Right lobe of liver (tissue), 4 donors: Measurements from ENCODE around the gene DAPK2.

ENCODE experiments used
- CTCF ChIP-seq, 4 donors: fragments of 200-600 bp in 3 of 4; fragments of 450-650 bp in 1 of 4; IDR thresholded peaks; one replicate each; pipeline versions ENCODE4 v1.5.1 to v1.8.0; 2016 to 2022; ENCODE audit warnings: antibody characterized with exemption in 4 of 4, mild to moderate bottlenecking in 2 of 4
- POLR2A ChIP-seq: fragments of 450-650 bp; IDR thresholded peaks from one replicate; pipeline ENCODE4 v1.6.1; 2017; ENCODE audit warnings: antibody characterized with exemption, mild to moderate bottlenecking
- donor health status: DM: no; HTN: no; CAD: no.
- donor health status: DM: no; HTN: no; CAD: no.
- donor health status: DM: no; HTN: yes; CAD: no.

DNA sequence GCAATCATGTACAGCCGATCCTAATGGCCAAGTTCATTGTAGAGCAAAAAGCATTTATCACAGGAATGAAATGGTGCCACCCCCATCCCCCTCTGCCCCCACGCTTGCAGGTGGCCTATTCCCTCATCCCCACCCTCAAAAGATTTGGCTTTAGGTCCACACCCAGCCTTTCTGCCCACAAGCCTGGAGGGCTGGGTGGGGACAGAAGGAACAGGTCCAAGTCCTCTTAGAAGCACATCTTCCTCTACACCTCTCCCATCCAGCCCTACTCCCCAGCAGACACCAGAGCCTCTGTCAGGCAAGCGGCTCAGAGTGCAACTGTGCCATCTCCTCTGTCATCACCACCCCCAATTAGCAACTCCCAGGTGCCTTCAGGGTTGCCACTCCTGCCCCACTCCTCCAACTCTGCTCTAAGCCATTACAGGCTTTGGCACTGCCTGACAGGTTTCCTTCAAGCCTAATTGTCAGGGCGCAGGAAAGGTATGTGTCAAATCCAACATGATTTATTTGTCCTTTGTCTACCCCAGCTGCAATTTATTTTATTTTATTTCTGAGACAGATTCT lies 49.4 kb downstream of the DAPK2 start:
- TF ChIP-seq CTCF (IDR thresholded peaks at IDR 0.05) (no peak), POLR2A (no peak)
